Measurements from ENCODE around the gene PEAK1. TPM values are rescaled to one million over a fixed set of nuclear protein-coding genes. Genes with fewer than 3 reads are reported as not detected.

The PEAK1 gene
- total and polyA plus RNA-seq, 7 experiments from 2014 or later = 1.2 to 31.0 (median 12.7) TPM

DNA sequence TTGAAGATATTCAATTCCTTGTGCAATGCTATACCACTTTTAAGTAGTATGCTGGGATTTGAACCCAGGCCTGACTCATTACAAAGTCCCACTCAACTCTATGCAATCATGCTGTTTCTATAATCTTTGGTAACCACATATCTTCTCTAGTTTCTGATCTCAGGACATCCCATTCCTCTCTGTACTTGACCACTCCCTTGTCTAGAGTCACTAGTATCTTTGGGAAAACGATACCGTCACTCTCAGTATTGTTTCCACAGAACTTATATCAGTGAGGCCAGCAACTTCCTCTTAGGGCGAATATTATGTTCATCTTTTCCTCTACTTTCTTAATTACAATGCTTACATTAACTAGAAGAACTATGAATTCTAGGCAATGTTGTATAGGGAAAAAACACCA, 211.7 kb downstream of the PEAK1 start:
- Histone ChIP-seq H3K4me3 (ENCODE audit: low read length) (no peak overlapping the region), H3K4me1 (ENCODE audit: control insufficient read depth in 2 of 2, insufficient read depth in 2 of 2, low read length in 2 of 2) (no peaks in the 10 kb centered on the region), H3K27ac (ENCODE audit: low read depth, low read length) (no peak overlapping the region), H3K27me3 (ENCODE audit: control insufficient read depth in 2 of 2, insufficient read depth in 2 of 2, low read length in 2 of 2) (no peaks in the 10 kb centered on the region), H3K36me3 (ENCODE audit: control insufficient read depth in 2 of 3, insufficient read depth in 3 of 3, low read length in 3 of 3) (no peaks in the 10 kb centered on the region), H3K9me3 (ENCODE audit: control insufficient read depth in 2 of 3, low read length in 3 of 3) (no peaks in the 10 kb centered on the region)
- peaks cover 0 to 19% (median 11%) of the 10 kb centered on the region in 5 donors for H3K36me3 Mint-ChIP-seq
- no peak overlapping the region for H3K27ac Mint-ChIP-seq
- DNase-seq = no peak
- H3K4me1 Mint-ChIP-seq = peaks cover 0 to 19% (median 12%) of the 10 kb centered on the region in 7 donors
- no peaks in the 10 kb centered on the region for H3K27me3 Mint-ChIP-seq
- H3K9me3 Mint-ChIP-seq = peaks cover 0 to 12% (median 0%) of the 10 kb centered on the region in 11 donors
- no peak overlapping the region for H3K4me3 Mint-ChIP-seq
- intact Hi-C loops (cut with micrococcal nuclease) = no loop called here
- ChIA-PET POLR2A (no interaction called here), CTCF (no interaction called here)
- ATAC-seq = no peak

GRCh38 chr15:77201665-77202064, 218.2 kb downstream of the PEAK1 start:
- H3K4me1 ChIP-seq (ENCODE audit: control insufficient read depth in 2 of 2, insufficient read depth in 2 of 2, low read length in 2 of 2) = no peaks in the 10 kb centered on the region
- no peaks in the 10 kb centered on the region for H3K27me3 Mint-ChIP-seq
- peaks cover 15 to 24% (median 21%) of the 10 kb centered on the region in 5 donors for H3K36me3 Mint-ChIP-seq
- H3K9me3 ChIP-seq (ENCODE audit: control insufficient read depth in 2 of 3, low read length in 3 of 3) = peaks cover 0 to 11% (median 0%) of the 10 kb centered on the region in 3 experiments
- H3K4me1 Mint-ChIP-seq = no peaks in the 10 kb centered on the region
- peaks cover 1 to 20% (median 11%) of the 10 kb centered on the region in 11 donors for H3K9me3 Mint-ChIP-seq
- ChIA-PET CTCF (no interaction called here), POLR2A (no interaction called here)
- no peak overlapping the region for H3K4me3 ChIP-seq (ENCODE audit: low read length)
- H3K27ac ChIP-seq (ENCODE audit: low read depth, low read length) = no peak overlapping the region
- peaks cover 0 to 3% (median 0%) of the 10 kb centered on the region in 3 experiments for H3K36me3 ChIP-seq (ENCODE audit: control insufficient read depth in 2 of 3, insufficient read depth in 3 of 3, low read length in 3 of 3)
- DNase-seq = no peak
- no peak for ATAC-seq
- intact Hi-C loops (cut with micrococcal nuclease) = no loop called here
- H3K4me3 Mint-ChIP-seq = no peak overlapping the region
- H3K27me3 ChIP-seq (ENCODE audit: control insufficient read depth in 2 of 2, insufficient read depth in 2 of 2, low read length in 2 of 2) = no peaks in the 10 kb centered on the region
- H3K27ac Mint-ChIP-seq = no peak overlapping the region

DNA sequence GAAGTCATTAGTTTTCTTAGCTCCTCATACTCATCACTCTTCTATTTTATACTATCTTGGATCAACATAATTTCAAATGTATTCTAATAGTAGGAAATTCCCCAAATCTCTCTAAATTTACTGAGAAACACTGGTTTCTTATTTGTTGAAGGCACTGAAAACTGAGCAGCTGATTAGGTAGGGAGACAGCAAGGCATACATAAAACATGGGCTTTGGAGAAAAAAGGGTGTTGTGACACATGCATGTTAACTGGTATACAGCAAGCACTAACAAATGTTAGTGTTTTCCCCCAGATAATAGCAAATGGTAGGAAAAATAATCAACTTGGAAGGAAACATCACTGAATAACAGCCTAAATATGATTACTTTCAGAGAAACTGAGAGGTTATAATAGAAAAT, 223.5 kb downstream of the PEAK1 start:
- intact Hi-C loops (cut with micrococcal nuclease) = no loop called here

DNA sequence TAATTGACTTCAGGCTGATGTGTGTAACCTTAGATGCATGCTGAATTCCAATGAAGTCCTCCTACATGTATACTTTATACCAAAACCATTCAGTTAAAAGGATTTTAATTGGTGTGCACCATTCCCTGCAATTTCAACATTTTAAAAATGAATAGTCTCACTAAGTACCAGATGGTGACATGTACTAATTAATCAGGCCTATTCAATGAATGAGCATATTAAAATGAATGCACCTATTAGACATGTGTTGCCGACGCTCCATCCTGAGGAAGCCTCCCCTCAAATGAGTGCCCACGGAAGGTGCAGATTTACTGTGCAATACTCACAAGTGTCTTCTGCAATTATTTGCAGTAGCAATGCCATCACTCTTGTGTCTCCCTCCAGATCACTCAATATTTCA, 224.3 kb downstream of the PEAK1 start:
- Histone ChIP-seq H3K36me3 (ENCODE audit: control insufficient read depth in 2 of 3, insufficient read depth in 3 of 3, low read length in 3 of 3) (peaks cover 0 to 3% (median 0%) of the 10 kb centered on the region in 3 experiments), H3K4me3 (ENCODE audit: low read length) (no peak overlapping the region), H3K4me1 (ENCODE audit: control insufficient read depth in 2 of 2, insufficient read depth in 2 of 2, low read length in 2 of 2) (no peaks in the 10 kb centered on the region), H3K27ac (ENCODE audit: low read depth, low read length) (no peak overlapping the region), H3K27me3 (ENCODE audit: control insufficient read depth in 2 of 2, insufficient read depth in 2 of 2, low read length in 2 of 2) (no peaks in the 10 kb centered on the region), H3K9me3 (ENCODE audit: control insufficient read depth in 2 of 3, low read length in 3 of 3) (peaks cover 0 to 11% (median 0%) of the 10 kb centered on the region in 3 experiments)
- Mint-ChIP-seq H3K27me3 (no peaks in the 10 kb centered on the region), H3K27ac (no peak overlapping the region), H3K4me1 (peaks cover 0 to 2% (median 0%) of the 10 kb centered on the region in 7 donors), H3K36me3 (peaks cover 15 to 26% (median 20%) of the 10 kb centered on the region in 5 donors), H3K9me3 (peaks cover 1 to 20% (median 11%) of the 10 kb centered on the region in 11 donors), H3K4me3 (no peak overlapping the region)
- DNase-seq (no peak), ATAC-seq (no peak)
- CTCF ChIA-PET = no interaction called here
- intact Hi-C loops (cut with micrococcal nuclease) = no loop called here
- POLR2A ChIA-PET = no interaction called here

More for the DNA sequence above, 223.5 kb downstream of the PEAK1 start:
- DNase-seq (no peak), ATAC-seq (no peak)
- H3K4me1 ChIP-seq (ENCODE audit: control insufficient read depth in 2 of 2, insufficient read depth in 2 of 2, low read length in 2 of 2) = no peaks in the 10 kb centered on the region
- Mint-ChIP-seq H3K4me1 (peaks cover 0 to 2% (median 0%) of the 10 kb centered on the region in 7 donors), H3K4me3 (no peak overlapping the region), H3K36me3 (peaks cover 15 to 27% (median 20%) of the 10 kb centered on the region in 5 donors), H3K9me3 (peaks cover 1 to 20% (median 11%) of the 10 kb centered on the region in 11 donors), H3K27ac (no peak overlapping the region), H3K27me3 (no peaks in the 10 kb centered on the region)
- H3K27me3 ChIP-seq (ENCODE audit: control insufficient read depth in 2 of 2, insufficient read depth in 2 of 2, low read length in 2 of 2) = no peaks in the 10 kb centered on the region
- H3K27ac ChIP-seq (ENCODE audit: low read depth, low read length) = no peak overlapping the region
- peaks cover 0 to 3% (median 0%) of the 10 kb centered on the region in 3 experiments for H3K36me3 ChIP-seq (ENCODE audit: control insufficient read depth in 2 of 3, insufficient read depth in 3 of 3, low read length in 3 of 3)
- peaks cover 0 to 11% (median 0%) of the 10 kb centered on the region in 3 experiments for H3K9me3 ChIP-seq (ENCODE audit: control insufficient read depth in 2 of 3, low read length in 3 of 3)
- CTCF ChIA-PET = no interaction called here
- POLR2A ChIA-PET = no interaction called here
- no peak overlapping the region for H3K4me3 ChIP-seq (ENCODE audit: low read length)

GRCh38 chr15:77192451-77192850, 227.5 kb downstream of the PEAK1 start:
- ChIA-PET CTCF (no interaction called here), POLR2A (no interaction called here)
- Histone ChIP-seq H3K36me3 (ENCODE audit: control insufficient read depth in 2 of 3, insufficient read depth in 3 of 3, low read length in 3 of 3) (no peaks in the 10 kb centered on the region), H3K4me3 (ENCODE audit: low read length) (no peak overlapping the region), H3K27me3 (ENCODE audit: control insufficient read depth in 2 of 2, insufficient read depth in 2 of 2, low read length in 2 of 2) (no peaks in the 10 kb centered on the region), H3K9me3 (ENCODE audit: control insufficient read depth in 2 of 3, low read length in 3 of 3) (no peaks in the 10 kb centered on the region), H3K4me1 (ENCODE audit: control insufficient read depth in 2 of 2, insufficient read depth in 2 of 2, low read length in 2 of 2) (peaks cover 0 to 6% of the 10 kb centered on the region in 2 donors), H3K27ac (ENCODE audit: low read depth, low read length) (no peak overlapping the region)
- Mint-ChIP-seq H3K27ac (no peak overlapping the region), H3K27me3 (no peaks in the 10 kb centered on the region), H3K4me3 (no peak overlapping the region), H3K4me1 (peaks cover 8 to 24% (median 20%) of the 10 kb centered on the region in 7 donors), H3K9me3 (peaks cover 0 to 2% (median 0%) of the 10 kb centered on the region in 11 donors), H3K36me3 (peaks cover 0 to 12% (median 0%) of the 10 kb centered on the region in 5 donors)
- DNase-seq = no peak
- no peak for ATAC-seq
- intact Hi-C loops (cut with micrococcal nuclease) = no loop called here

DNA sequence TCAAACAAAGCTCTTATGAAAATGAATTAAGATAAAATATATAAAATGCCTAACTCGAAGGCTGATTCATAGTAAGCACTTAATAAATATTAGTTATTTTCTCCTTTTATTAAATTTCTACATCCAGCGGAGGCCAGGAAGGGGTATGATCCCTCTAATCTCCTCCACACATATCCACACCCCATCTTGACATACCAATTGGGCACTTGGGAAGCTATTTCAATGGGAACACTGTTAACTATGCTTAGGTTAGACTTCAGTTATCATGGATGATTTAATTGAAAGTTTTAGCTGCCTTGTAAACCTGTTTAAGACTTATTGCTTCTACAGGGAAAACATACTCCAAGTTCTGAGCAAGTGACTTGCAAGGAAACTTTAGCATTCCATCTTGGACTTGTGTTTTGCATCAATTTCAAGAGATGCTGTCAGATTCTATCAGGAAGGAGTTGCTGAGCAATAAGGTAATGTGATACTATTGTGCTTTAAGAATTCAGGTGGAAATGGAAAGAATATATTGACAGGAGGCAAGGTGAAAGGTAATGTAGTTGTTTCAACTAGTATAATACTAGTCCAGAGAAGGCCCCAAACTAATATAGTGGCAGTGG, 228.6 kb downstream of the PEAK1 start:
- peaks cover 0 to 2% (median 0%) of the 10 kb centered on the region in 11 donors for H3K9me3 Mint-ChIP-seq
- no peak overlapping the region for H3K4me3 ChIP-seq (ENCODE audit: low read length)
- ChIA-PET CTCF (interaction anchor here (1.4 kb wide), 1 partner anchor 72 kb away, joined by 3 read pairs; no protein-coding TSS in a partner anchor), POLR2A (no interaction called here)
- no peak for ATAC-seq
- no peak overlapping the region for H3K27ac ChIP-seq (ENCODE audit: low read depth, low read length)
- no peak for DNase-seq
- H3K27ac Mint-ChIP-seq = no peak overlapping the region
- H3K36me3 ChIP-seq (ENCODE audit: control insufficient read depth in 2 of 3, insufficient read depth in 3 of 3, low read length in 3 of 3) = no peaks in the 10 kb centered on the region
- H3K27me3 Mint-ChIP-seq = no peaks in the 10 kb centered on the region
- no peaks in the 10 kb centered on the region for H3K27me3 ChIP-seq (ENCODE audit: control insufficient read depth in 2 of 2, insufficient read depth in 2 of 2, low read length in 2 of 2)
- no peak overlapping the region for H3K4me3 Mint-ChIP-seq
- peaks cover 0 to 10% (median 0%) of the 10 kb centered on the region in 5 donors for H3K36me3 Mint-ChIP-seq
- peaks cover 11 to 35% (median 30%) of the 10 kb centered on the region in 7 donors for H3K4me1 Mint-ChIP-seq
- no peaks in the 10 kb centered on the region for H3K9me3 ChIP-seq (ENCODE audit: control insufficient read depth in 2 of 3, low read length in 3 of 3)
- H3K4me1 ChIP-seq (ENCODE audit: control insufficient read depth in 2 of 2, insufficient read depth in 2 of 2, low read length in 2 of 2) = peaks cover 0 to 6% of the 10 kb centered on the region in 2 donors
- intact Hi-C loops (cut with micrococcal nuclease) = no loop called here
